Activated T-cell treated with anti-CD3 and anti-CD28 coated beads, Interleukin-2, amount 50 U/mL, for 48 hours (primary cell): ENCODE data around the gene FAM161B.
A peak's percentile ranks its signal among the peaks of the same experiment; 100 is the strongest.
"Not testable (repeated sequence)": the region's sequence is repeated elsewhere in the genome, so short reads cannot be mapped to it uniquely, and the experiment has no call there.

ENCODE experiments used
- DNase-seq, 2 experiments: peaks; one replicate each; pipeline ENCODE4 v3.0.0-alpha.2; 2020

Gene FAM161B

GRCh38 chr14:73949752-73950734, at the start of gene FAM161B, which contains the start of gene COQ6:
Gene FAM161B (minus strand): TSS chr14:73950094. CDS start chr14:73950026, 68 bp downstream.
Gene COQ6 (plus strand): TSS chr14:73950302. CDS start chr14:73950333, 31 bp downstream.
- DNase-seq: peak; percentile 93

DNA sequence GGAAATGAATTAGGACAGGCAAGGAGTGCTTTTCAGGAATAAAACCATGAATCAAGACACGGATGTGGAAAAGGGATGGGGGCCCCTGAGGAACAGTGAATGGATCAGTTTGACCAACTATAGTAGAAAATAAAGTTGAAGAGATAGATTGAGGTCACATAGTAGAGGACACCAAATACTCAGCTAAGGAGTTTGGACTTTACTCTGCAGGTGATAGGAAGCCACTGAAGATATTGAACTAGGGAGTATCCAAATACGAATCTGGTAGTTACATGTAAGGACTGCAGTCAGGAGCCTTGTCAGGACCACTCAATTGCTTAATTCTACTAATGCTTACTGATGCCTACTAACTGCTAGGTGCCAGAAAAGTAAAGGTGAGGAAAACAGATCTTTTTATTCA, 48.8 kb upstream of the FAM161B start:
- DNase-seq: no peak

DNA sequence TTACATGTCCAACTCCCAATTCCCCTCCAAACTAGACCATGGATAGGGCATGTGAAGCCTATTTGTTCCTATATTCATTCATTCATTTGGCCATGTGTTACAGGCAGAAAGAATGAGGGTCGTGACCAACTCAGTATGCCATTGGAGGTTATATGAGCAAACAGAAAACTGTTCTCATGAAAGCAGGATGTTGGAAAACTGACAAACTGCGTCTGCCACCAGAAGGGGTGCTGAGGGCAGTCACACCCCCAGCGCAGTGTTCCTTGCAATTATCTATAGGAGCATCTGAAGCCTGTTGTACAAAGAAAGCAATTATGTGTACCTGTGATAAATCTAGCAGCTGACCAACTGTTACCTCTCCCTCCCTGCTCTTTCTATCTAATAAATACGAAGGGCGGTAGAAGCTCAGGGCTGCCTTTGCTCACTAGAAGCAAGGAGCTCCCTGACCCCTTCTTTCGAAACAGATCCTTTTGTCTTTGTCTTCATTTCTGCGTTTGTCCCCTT, 48.1 kb upstream of the FAM161B start:
- DNase-seq: no peak

- no peak for DNase-seq
These were observed 47.4 kb upstream of the FAM161B start for GRCh38 chr14:73997108-73997943.

DNA sequence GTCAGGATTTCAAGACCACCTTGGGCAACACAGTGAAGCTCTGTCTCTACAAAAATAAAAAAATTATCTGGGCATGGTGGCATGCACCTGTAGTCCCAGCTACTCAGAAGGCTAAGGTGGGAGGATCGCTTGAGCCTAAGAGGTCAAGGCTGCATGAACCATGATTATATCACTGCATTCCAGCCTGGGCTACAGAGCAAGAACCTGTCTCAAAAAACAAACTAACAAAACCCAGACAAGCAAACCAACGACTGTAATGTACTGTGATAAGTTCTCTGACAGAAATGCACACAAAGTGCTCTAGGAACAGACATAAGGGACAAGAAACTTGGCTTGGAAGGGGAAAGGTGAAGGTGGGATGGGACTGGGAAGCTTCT, 46.8 kb upstream of the FAM161B start:
- DNase-seq: no peak

- no peak for DNase-seq
These were observed 46.1 kb upstream of the FAM161B start for GRCh38 chr14:73995977-73996378.

DNA sequence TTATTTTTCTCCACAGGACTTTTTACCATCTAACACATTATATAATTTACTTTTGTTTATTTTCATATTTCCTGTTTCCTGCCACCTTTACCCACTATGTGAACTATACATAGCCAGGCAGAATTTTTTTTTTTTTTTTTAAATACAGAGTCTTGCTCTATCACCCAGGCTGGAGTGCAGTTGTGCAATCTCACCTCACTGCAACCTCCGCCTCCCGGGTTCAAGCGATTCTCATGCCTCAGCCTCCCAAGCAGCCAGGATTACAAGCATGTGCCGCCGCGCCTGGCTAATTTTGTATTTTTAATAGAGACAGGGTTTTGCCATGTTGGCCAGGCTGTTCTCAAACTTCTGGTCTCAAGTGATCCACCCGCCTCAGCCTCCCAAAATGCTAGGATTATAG, 45.0 kb upstream of the FAM161B start:
- DNase-seq: not testable (repeated sequence)

- DNase-seq: no peak
These were observed 41.2 kb upstream of the FAM161B start for GRCh38 chr14:73991092-73991491.

DNA sequence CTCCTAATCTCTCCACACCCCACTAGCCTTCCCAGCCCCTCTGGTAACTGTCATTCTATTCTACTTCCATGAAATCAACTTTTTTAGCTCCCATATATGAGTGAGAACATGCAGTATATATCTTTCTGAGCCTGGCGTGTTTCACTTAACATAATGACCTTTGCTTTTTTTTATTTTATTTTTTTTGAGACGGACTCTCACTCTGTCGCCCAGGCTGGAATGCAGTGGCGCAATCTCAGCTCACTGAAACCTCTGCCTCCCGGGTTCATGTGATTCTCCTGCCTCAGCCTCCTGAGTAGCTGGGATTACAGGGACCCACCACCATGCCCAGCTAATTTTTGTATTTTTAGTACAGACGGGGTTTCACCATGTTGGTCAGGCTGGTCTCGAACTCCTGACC, 38.8 kb upstream of the FAM161B start:
- not testable (repeated sequence) for DNase-seq

GRCh38 chr14:73988065-73988464, 38.2 kb upstream of the FAM161B start:
- DNase-seq: no peak

GRCh38 chr14:73977896-73978295, 28.0 kb upstream of the FAM161B start:
- no peak for DNase-seq

DNA sequence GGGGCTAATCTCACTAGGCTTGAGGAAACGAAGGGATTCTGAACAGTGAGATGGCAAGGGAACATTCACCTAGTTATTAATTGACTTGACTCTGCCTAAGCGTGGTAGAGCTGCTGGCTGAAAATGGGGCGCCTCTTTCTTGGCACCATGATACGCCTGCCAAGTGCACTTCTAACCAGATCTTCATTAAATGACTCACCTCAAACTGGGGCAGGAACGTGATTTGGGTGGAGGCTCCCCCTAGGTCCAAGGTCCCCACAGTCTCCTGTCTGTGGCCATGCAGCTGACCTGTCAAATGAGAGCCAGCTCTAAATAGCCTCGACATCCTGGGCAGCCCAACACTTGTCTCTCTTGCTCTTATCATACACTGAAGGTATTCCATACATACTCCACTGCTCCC, 26.2 kb upstream of the FAM161B start:
- DNase-seq: no peak

DNA sequence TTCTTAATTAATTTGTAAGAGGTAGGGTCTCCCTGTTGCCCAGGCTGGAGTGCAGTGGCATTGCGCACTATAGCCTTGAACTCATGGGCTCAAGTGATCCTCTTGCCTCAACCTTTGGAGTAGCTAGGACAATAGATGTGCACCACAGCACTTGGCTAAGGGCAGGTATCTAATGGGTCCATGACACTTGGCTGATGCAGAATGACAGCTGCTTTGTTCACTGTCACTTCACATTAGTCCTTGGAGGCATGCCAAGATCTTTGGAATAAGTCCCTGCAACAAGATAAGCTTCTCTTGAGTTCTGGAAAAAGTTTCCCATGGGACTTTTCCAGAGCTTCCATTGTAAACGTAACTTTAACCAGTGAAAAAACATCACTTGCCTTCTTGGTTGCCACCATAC, 23.6 kb upstream of the FAM161B start:
- no peak for DNase-seq

DNA sequence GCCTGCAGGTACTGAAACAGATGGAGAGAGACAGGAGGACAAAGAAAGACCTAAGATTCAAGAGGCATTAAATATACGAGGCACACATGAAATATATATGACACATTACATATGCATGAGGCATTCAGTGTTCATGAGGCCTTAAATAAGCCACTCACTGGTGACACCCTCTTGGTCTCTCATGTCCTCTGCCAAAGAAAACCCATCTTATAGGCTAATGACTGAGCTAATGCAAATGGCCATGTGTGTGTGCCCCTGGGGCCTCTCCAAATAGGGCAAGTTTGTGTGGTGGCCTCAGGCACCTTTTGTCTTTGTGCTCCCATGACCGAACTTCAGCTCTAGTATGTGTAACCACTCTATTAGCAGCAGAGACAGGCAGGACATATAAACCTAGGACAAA, 19.0 kb upstream of the FAM161B start:
- DNase-seq: no peak

- DNase-seq: no peak
These were observed 15.3 kb upstream of the FAM161B start for GRCh38 chr14:73965216-73965615.

- DNase-seq: no peak
These were observed 11.3 kb upstream of the FAM161B start for GRCh38 chr14:73961192-73961591.

- DNase-seq: no peak
These were observed 8.7 kb upstream of the FAM161B start for GRCh38 chr14:73958591-73958990.

DNA sequence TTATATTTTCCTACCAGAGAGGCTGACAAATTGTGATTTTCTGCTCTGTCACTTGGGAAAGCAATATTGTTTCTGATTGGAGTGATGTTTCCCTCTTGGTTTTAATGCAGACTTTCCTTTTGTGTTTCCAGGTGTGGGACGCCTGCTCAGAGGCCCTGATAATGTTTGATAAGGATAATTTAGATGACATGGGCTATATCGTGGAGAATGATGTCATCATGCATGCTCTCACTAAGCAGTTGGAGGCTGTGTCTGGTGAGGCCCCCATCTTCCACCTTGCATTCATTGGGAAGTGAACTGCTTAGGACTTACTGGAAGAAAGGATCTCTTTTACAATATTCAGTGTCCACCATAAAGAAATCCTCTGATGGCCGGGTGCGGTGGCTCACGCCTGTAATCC, 5.8 kb upstream of the FAM161B start:
- DNase-seq: no peak

- DNase-seq: no peak
These were observed 3.8 kb upstream of the FAM161B start for GRCh38 chr14:73953731-73954130.

DNA sequence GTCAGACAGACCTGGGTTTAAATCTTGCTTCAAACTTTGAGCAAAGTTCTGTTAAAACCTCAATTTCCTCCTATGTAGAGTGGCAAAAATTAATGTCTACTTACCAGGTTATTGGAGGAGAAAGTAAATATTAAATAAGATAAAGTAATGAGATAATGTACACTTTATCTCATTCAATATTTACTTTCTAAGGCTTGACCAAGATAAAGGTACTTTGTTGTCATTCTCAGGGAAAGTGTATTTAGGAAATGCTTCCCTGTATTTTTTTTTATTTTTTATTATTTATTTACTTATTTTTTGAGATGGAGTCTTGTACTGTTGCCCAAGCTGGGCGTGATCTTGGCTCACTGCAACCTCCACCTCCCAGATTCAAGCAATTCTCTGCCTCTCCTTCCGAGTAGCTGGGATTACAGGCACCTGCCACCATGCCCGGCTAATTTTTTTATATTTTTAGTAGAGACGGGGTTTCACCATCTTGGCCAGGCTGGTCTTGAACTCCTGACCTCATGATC, 4.7 kb downstream of the FAM161B start:
- no peak for DNase-seq

GRCh38 chr14:73944432-73945158, 5.3 kb downstream of the FAM161B start:
- DNase-seq: no peak

DNA sequence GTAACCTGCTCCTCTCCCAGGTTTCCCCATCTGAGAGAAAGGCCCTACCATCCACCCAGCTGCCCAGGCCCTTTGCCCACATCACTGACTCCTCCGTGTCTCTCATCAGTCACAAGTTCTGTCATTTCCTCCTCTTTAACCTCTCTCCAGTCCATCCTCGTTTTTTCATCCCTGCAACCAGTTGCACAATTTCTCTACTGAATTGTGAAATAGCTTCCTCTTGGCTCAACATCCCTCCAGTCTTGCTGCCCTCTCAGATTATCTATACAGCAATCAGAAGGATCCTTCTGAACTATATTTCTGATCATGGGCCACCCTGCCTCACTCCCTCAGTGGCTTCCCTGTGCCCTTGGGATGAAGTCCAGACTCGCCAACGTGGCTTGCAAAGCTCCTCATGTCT, 6.8 kb downstream of the FAM161B start:
- DNase-seq: no peak

DNA sequence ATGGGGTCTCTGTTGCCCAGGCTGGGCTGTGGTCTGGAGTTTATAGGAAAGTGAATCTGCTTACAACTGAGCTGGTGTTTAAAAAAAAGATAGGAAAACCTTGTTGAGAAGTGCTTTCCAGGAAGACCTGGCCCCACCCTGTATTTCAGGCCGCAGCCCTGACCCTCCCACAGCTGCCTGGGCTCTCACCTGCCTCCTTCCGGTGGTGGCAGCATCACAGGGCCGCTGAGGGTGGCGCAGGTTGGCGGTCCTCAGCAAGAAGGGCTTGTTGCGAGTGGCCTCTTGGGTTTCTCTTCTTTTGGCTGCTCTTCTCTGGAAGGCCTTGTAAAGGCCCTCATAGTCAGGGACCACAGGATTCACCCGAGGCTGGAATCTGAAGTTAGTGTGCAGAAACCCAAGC, 7.7 kb downstream of the FAM161B start:
- DNase-seq: no peak
